ENCODE results near the gene CNTD1. TPM values are rescaled to one million over a fixed set of nuclear protein-coding genes. Genes with fewer than 3 reads are reported as not detected.

CNTD1 gene
- total RNA-seq, 1 experiment from 2014 or later, result not detected

DNA sequence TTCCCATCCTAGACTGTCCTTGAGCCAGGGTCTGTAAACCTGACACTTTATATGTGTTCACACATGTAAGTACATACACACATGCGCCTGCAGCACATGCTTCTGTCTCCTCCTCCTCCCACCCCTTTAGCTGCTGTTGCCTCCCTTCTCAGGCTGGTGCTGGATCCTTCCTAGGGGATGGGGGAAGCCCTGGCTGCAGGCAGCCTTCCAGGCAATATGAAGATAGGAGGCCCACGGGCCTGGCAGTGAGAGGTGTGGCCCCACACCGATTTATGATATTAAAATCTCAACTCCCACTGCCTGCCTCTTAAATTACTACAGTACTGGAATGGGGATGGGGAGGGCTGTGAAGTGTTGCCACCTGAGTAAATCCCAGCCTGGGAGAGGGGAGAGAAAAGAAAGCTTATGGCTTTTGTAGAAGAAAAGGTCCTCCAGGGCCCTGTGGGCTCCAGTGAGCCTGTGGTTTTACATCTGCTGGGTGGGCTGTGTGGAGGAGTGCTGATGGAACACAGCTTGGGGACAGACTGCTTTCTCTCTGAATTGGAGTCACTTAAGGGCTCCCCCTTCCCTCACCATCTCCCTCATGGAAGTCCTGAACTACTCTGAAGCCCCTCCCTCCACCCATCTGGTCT, 19.2 kb upstream of the CNTD1 start (continued):
- TF ChIP-seq, protein P1, sequence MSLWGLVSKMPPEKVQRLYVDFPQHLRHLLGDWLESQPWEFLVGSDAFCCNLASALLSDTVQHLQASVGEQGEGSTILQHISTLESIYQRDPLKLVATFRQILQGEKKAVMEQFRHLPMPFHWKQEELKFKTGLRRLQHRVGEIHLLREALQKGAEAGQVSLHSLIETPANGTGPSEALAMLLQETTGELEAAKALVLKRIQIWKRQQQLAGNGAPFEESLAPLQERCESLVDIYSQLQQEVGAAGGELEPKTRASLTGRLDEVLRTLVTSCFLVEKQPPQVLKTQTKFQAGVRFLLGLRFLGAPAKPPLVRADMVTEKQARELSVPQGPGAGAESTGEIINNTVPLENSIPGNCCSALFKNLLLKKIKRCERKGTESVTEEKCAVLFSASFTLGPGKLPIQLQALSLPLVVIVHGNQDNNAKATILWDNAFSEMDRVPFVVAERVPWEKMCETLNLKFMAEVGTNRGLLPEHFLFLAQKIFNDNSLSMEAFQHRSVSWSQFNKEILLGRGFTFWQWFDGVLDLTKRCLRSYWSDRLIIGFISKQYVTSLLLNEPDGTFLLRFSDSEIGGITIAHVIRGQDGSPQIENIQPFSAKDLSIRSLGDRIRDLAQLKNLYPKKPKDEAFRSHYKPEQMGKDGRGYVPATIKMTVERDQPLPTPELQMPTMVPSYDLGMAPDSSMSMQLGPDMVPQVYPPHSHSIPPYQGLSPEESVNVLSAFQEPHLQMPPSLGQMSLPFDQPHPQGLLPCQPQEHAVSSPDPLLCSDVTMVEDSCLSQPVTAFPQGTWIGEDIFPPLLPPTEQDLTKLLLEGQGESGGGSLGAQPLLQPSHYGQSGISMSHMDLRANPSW (CRISPR knock-in tag; conservative IDR thresholded peaks at IDR 0.05; ENCODE audit: low read depth), result no peak
- TF ChIP-seq NR1H2 (CRISPR knock-in tag; IDR thresholded peaks at IDR 0.05), result no peak

GRCh38 chr17:42779936-42780850, 18.5 kb upstream of the CNTD1 start, which contains the start of gene WNK4:
TSS of gene WNK4 (plus strand) at chr17:42780610. CDS start at chr17:42780699, 89 bp downstream.
- ATAC-seq (peak; percentile 71), DNase-seq (ENCODE audit: low spot score) (peak; percentile 66)
- POLR2A ChIA-PET, result interaction anchor here (0.7 to 1.5 kb wide), 3 partner anchors 18 to 58 kb away, joined by 3 to 7 read pairs (median 3); partner anchors contain the start of genes BECN1 and COA3
- TF ChIP-seq SOX15 (CRISPR knock-in tag; IDR thresholded peaks at IDR 0.05) (no peak), MAX (CRISPR knock-in tag; IDR thresholded peaks at IDR 0.05) (0 out of 2 replicates have a peak, but pooled peaks have one; percentile 16), OVOL2 (CRISPR knock-in tag; IDR thresholded peaks at IDR 0.05; ENCODE audit: borderline replicate concordance) (no peak), ELF4 (CRISPR knock-in tag; IDR thresholded peaks at IDR 0.05; ENCODE audit: low read depth) (no peak), SP1 (CRISPR knock-in tag; conservative IDR thresholded peaks at IDR 0.05) (peak; percentile 57), ATF1 (CRISPR knock-in tag; IDR thresholded peaks at IDR 0.05) (no peak), ZNF263 (CRISPR knock-in tag; IDR thresholded peaks at IDR 0.05; ENCODE audit: low read depth) (no peak), TCF7 (CRISPR knock-in tag; IDR thresholded peaks at IDR 0.05; ENCODE audit: low read depth) (no peak), ZSCAN18 (CRISPR knock-in tag; IDR thresholded peaks at IDR 0.05) (no peak), ZNF416 (CRISPR knock-in tag; IDR thresholded peaks at IDR 0.05) (peak; percentile 60; the same call in 1 of the 2 replicates), CREM (CRISPR knock-in tag; IDR thresholded peaks at IDR 0.05) (no peak), CREB1 (CRISPR knock-in tag; IDR thresholded peaks at IDR 0.05) (no peak), NFATC4 (CRISPR knock-in tag; IDR thresholded peaks at IDR 0.05) (no peak), NR3C1 (CRISPR knock-in tag; conservative IDR thresholded peaks at IDR 0.05; ENCODE audit: low read depth) (no peak), ZMAT4 (CRISPR knock-in tag; IDR thresholded peaks at IDR 0.05) (peak; percentile 50; the same call in 1 of the 2 replicates), FOXP1 (CRISPR knock-in tag; IDR thresholded peaks at IDR 0.05; ENCODE audit: borderline replicate concordance) (peak; percentile 18; the same call in 1 of the 2 replicates), EMX1 (CRISPR knock-in tag; IDR thresholded peaks at IDR 0.05) (0 out of 2 replicates have a peak, but pooled peaks have one; percentile 67), ATF3 (CRISPR knock-in tag; conservative IDR thresholded peaks at IDR 0.05) (no peak), ZNF317 (CRISPR knock-in tag; IDR thresholded peaks at IDR 0.05; ENCODE audit: borderline replicate concordance, low read depth) (no peak), GABPB1 (CRISPR knock-in tag; IDR thresholded peaks at IDR 0.05) (peak; percentile 36; the same call in 1 of the 2 replicates)
- TF ChIP-seq, protein P2, sequence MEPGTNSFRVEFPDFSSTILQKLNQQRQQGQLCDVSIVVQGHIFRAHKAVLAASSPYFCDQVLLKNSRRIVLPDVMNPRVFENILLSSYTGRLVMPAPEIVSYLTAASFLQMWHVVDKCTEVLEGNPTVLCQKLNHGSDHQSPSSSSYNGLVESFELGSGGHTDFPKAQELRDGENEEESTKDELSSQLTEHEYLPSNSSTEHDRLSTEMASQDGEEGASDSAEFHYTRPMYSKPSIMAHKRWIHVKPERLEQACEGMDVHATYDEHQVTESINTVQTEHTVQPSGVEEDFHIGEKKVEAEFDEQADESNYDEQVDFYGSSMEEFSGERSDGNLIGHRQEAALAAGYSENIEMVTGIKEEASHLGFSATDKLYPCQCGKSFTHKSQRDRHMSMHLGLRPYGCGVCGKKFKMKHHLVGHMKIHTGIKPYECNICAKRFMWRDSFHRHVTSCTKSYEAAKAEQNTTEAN (CRISPR knock-in tag; IDR thresholded peaks at IDR 0.05), result no peak
- TF ChIP-seq, protein P3, sequence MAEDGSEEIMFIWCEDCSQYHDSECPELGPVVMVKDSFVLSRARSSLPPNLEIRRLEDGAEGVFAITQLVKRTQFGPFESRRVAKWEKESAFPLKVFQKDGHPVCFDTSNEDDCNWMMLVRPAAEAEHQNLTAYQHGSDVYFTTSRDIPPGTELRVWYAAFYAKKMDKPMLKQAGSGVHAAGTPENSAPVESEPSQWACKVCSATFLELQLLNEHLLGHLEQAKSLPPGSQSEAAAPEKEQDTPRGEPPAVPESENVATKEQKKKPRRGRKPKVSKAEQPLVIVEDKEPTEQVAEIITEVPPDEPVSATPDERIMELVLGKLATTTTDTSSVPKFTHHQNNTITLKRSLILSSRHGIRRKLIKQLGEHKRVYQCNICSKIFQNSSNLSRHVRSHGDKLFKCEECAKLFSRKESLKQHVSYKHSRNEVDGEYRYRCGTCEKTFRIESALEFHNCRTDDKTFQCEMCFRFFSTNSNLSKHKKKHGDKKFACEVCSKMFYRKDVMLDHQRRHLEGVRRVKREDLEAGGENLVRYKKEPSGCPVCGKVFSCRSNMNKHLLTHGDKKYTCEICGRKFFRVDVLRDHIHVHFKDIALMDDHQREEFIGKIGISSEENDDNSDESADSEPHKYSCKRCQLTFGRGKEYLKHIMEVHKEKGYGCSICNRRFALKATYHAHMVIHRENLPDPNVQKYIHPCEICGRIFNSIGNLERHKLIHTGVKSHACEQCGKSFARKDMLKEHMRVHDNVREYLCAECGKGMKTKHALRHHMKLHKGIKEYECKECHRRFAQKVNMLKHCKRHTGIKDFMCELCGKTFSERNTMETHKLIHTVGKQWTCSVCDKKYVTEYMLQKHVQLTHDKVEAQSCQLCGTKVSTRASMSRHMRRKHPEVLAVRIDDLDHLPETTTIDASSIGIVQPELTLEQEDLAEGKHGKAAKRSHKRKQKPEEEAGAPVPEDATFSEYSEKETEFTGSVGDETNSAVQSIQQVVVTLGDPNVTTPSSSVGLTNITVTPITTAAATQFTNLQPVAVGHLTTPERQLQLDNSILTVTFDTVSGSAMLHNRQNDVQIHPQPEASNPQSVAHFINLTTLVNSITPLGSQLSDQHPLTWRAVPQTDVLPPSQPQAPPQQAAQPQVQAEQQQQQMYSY (CRISPR knock-in tag; IDR thresholded peaks at IDR 0.05), result no peak
- Mint-ChIP-seq H3K36me3 (peaks cover 26% of the 10 kb centered on the region), H3K27ac (peak within 1 kb of the TSS; percentile 54), H3K27me3 (ENCODE audit: low read depth) (peaks cover 41% of the 10 kb centered on the region), H3K9me3 (no peaks in the 10 kb centered on the region), H3K4me3 (peak within 1 kb of the TSS; percentile 70), H3K4me1 (peaks cover 20% of the 10 kb centered on the region)
- CTCF ChIA-PET, result interaction anchor here (0.9 to 4.5 kb wide), 8 partner anchors 17 to 202 kb away, joined by 3 to 39 read pairs (median 7); partner anchors contain the start of genes BECN1, CCR10 and RAMP2

Data from WTC11 (cell line).